GM12874 (cell line): ENCODE results near the gene TKT.

ENCODE experiments used
- TF ChIP-seq, protein P1 (sequence below): IDR thresholded peaks from 2 replicates; pipeline ENCODE4 v1.5.1; 2011; ENCODE audit warnings: low read depth, mild to moderate bottlenecking, control low read depth, low read length, moderate library complexity; ENCODE audit not compliant: insufficient read depth

Gene TKT

DNA sequence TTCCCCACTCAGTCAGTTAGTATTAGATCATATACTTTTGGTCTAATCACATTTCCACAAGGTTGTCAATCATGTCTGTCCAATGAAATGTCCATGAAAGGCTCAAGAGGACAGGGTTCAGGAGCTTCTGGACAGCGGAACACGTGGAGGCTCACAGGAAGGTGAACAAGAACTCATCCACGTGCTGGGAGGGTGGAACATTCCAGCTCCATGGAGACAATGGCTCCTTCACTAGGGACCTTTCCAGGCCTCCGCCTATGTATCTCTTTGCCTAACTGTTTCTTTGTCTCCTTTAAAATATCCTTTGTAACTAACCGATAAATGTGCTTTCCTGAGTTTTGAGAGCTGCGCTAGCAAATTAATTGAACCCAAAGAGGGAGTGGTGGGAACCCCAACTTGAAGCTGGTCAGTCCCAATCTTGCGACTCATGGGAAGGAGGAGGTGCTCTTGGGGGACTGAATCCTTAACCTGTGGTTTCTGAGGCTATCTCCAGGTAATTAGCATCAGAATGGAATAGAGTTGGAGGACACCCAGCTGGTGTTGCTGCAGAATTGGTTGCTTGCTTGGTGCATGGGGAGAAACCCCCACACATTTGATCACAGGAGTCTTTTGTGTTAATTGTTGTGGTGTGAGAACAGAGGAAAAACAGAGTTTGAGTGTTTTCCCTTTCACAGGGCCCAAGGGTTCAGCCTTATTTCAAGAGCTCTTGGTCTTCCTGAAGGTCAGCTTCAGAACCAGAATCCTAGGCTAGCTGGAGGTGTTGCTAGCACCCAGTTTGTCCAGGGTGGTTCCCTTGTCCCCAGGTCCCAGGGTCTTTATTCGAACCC lies 3.0 kb upstream of the TKT start:
- TF ChIP-seq, protein P1, sequence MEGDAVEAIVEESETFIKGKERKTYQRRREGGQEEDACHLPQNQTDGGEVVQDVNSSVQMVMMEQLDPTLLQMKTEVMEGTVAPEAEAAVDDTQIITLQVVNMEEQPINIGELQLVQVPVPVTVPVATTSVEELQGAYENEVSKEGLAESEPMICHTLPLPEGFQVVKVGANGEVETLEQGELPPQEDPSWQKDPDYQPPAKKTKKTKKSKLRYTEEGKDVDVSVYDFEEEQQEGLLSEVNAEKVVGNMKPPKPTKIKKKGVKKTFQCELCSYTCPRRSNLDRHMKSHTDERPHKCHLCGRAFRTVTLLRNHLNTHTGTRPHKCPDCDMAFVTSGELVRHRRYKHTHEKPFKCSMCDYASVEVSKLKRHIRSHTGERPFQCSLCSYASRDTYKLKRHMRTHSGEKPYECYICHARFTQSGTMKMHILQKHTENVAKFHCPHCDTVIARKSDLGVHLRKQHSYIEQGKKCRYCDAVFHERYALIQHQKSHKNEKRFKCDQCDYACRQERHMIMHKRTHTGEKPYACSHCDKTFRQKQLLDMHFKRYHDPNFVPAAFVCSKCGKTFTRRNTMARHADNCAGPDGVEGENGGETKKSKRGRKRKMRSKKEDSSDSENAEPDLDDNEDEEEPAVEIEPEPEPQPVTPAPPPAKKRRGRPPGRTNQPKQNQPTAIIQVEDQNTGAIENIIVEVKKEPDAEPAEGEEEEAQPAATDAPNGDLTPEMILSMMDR, result no peak

DNA sequence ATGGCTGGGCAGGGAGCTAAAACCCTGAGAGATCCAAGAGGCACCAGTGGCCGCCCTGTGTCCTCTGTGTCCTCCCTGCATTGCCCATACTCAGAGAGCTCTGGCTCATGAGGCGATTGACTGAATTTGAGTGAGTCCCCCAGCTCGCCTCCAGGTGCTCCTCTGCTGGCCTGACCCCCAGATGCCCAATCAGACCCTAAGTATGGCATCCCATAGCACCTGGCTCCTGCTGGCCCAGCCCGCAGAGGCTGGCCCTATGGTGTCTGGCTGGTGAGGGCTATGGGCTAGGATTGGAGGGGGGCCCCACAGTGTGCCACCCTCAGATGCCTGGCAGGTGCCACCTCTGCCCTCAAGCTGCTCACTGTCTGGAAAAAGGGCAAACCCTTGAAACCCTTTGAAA lies 1.6 kb upstream of the TKT start:
- TF ChIP-seq, protein P1, result no peak

DNA sequence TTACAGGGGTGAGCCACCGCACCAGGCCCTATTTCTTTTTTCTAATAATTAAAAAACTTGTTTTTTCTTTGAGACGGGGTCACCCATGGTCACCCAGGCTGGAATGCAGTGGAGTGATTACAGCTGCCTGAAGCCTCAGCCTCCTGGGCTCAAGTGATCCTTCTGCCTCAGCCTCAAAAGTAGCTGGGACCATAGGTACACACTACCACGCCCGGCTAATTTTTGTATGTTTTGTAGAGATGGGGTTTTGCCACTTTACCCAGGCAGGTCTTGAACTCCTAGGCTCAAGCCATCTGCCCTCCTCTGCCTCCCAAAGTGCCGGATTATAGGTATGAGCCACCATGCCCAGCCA lies 858 bp upstream of the TKT start:
- TF ChIP-seq, protein P1, result no peak

DNA sequence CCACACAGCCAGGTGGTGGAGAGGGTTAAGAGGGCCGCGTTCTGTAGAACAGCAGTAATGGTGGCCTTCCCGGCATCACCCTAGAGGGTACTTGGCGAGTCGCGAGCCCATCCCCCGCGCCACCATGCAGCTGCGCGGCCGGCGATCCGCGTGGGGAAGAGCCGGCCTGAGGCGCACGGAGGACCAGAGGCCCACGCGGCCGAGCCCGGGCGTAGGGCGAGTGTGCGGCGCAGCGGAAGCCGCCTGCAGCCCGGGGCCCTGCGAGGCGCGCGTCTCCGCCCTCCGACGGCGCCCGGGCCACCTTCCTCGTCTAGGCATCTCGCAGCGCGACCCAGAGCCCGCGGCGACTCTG lies 423 bp downstream of the TKT start:
- TF ChIP-seq, protein P1, result no peak

DNA sequence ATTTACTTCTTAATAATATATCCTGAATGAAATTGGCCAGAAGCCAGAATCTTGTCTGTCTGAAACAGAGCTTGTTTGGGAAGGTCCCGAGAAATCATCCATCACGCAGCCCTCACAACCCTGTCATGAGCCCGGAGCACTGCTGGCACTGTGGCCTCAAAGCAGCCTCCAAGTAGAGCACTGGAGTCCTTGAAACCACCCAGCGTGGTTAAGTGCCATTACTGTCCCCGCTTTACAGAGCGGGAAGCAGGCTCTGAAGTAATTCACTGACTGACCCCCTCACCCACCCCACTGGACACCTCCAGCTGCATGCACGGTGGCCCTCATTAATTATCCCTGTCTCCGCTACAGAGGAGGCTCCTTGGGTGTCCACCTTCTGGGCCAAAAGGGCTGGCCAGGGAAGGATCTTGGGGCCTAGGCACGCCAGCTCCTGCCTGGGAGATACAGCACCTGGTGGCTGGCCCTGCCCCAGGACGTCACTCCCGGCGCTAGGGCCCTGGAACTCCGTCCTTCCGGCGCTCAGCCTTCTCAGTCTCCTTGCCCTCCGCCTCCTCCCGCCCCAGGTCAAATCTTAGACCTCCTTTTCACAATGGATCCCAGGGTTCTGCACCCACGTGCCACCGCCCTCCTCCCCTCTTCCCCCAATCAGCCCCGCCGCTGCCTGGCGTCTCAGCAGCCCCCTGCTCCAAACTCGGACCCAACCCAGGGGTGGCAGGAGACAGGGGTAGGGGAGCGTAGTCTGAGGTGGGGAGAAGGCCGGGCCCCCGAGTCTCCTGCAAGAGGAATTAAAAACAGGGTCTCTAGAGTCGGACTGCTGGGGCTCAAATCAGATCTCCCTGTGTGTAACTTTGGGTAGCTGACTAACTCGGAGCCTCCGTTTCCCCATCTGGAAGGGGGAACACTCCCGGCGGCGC lies 1.1 kb downstream of the TKT start:
- TF ChIP-seq, protein P1, result no peak

DNA sequence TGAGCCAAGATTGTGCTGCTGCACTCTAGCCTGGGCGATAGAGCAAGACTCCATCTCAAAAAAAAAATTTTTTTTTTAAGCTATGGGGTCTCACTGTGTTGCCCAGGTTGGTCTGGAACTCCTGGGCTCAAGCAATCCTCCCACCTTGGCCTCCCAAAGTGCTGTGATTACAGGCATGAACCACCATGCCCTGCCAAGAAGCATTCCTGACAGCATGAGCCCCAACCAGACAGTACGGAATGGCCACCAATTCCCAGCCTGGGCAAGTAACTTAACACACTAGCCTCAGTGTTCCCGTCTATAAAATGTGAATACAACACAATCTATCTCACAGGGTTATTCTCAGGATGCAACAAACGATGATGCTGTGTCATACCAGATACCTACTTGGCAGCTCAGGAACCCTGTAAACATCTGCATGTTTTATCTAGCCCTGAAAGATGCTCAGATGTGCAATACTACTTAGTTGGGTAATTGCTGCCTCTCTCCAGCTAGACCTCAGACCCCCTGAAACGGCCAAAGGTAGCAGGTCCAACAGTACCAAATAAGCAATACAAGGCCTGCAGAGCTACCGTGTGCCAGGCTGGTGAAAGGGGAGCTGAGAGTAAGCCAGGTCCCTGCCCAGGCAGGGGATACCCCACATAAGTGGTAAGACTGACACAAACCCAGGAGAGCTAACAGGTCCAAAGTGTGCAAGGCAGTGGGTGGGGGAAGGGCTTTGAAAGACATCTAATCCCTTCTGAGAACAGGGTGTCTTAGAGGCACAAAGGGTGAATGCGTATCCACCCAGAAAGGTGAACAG lies 1.9 kb downstream of the TKT start:
- TF ChIP-seq, protein P1, result no peak
